ENCODE measurements around the gene P2RX7. TPM values are rescaled to one million over a fixed set of nuclear protein-coding genes. Genes with fewer than 3 reads are reported as not detected.

P2RX7 gene
- total RNA-seq, 1 donor from 2014 or later, result 0.07 TPM

DNA sequence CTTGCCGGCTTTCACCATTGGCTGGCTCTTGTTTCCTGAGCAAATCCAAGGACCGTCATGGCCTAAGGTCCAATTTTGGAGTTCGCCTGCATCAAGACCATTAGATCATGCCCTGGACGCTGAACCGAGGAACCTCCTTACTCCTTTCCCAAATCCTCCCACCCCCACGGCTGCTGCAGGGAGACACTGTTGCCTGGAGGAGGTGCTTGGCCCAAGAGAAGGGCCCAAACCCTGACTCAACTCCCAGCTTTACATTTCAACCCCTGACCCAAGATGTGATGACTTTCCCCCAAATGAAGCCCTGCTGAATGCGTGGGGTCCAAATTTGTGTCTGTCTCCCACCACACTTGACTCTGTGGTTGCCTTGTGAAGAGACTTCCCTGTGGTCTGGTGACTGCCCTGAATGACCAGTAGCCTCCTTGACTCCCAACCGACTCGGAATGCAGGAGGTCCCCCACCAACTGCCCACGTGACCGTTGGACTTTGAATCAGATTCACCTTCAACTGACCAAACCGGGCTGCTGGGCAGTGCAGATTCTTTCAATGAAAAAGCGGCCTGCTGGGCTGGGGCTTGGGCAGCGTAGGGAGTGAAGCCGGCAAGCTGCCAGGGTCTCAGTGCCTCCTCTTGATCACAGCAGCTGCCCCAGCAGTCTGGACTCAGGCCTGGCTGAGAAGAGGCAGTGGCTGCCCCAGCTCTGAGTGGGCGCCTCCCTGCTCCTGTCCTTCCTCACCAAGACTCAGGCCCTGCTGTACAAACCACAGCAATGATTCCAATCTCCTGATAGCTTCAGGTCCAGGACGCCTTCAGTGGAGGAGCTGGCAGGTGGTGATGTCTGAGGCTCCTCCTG lies 46.9 kb upstream of the P2RX7 start:
- H2AFZ ChIP-seq (ENCODE audit: low read depth, low read length), result no peak overlapping the region
- no peak for FAIRE-seq
- H3K4me1 Mint-ChIP-seq (ENCODE audit: low read depth, unreplicated experiment), result no peaks in the 10 kb centered on the region

DNA sequence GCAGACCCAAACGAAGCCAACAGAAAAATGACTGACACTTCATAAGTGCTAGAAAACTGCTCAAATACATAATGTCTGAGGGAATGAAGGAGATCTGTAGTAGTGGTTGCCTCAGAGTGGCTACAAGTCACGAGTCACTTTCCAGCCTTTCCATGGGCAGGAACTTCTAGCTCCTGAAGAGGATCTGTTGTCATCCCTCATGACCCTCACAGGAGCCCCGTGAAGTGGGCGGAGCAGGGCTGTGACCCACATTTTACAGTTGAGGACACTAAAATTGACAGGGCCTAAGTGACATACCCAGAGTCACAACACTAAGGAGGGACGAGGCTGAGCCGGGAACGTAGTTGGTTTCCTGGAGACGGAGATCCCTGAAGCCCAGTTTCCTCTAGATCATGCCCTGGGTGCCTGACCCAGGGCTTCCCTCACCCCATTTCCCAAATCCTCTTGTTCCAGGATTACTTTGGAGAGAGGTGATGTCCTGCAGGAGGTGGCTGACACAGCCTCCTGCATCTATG lies 45.8 kb upstream of the P2RX7 start:
- DNase-seq (ENCODE audit: low read depth) (no peak), FAIRE-seq (no peak)
- TF ChIP-seq EZH2 (IDR thresholded peaks at IDR 0.05; ENCODE audit: insufficient read depth, low read length), result no peak
- TF ChIP-seq, protein P1, sequence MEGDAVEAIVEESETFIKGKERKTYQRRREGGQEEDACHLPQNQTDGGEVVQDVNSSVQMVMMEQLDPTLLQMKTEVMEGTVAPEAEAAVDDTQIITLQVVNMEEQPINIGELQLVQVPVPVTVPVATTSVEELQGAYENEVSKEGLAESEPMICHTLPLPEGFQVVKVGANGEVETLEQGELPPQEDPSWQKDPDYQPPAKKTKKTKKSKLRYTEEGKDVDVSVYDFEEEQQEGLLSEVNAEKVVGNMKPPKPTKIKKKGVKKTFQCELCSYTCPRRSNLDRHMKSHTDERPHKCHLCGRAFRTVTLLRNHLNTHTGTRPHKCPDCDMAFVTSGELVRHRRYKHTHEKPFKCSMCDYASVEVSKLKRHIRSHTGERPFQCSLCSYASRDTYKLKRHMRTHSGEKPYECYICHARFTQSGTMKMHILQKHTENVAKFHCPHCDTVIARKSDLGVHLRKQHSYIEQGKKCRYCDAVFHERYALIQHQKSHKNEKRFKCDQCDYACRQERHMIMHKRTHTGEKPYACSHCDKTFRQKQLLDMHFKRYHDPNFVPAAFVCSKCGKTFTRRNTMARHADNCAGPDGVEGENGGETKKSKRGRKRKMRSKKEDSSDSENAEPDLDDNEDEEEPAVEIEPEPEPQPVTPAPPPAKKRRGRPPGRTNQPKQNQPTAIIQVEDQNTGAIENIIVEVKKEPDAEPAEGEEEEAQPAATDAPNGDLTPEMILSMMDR (IDR thresholded peaks at IDR 0.05; ENCODE audit: insufficient read depth, low read depth, low read length), result no peak
- H3K27me3 Mint-ChIP-seq (ENCODE audit: low read depth, unreplicated experiment), result peaks cover 46% of the 10 kb centered on the region
- H3K27ac Mint-ChIP-seq (ENCODE audit: unreplicated experiment), result no peak overlapping the region
- H3K4me1 ChIP-seq (ENCODE audit: insufficient read depth, low read length), result no peaks in the 10 kb centered on the region
- no peak overlapping the region for H3K4me3 Mint-ChIP-seq (ENCODE audit: unreplicated experiment)
- H3K27me3 ChIP-seq (ENCODE audit: insufficient read depth, low read length), result peaks cover 7% of the 10 kb centered on the region
- no peaks in the 10 kb centered on the region for H3K9me3 ChIP-seq (ENCODE audit: insufficient read depth, low read depth, low read length)
- no peaks in the 10 kb centered on the region for H3K79me2 ChIP-seq (ENCODE audit: insufficient read depth, low read length)
- no peaks in the 10 kb centered on the region for H4K20me1 ChIP-seq (ENCODE audit: insufficient read depth, low read length)
- H2AFZ ChIP-seq (ENCODE audit: low read depth, low read length), result no peak overlapping the region
- no peak overlapping the region for H3K9ac ChIP-seq (ENCODE audit: low read length)
- no peaks in the 10 kb centered on the region for H3K36me3 ChIP-seq (ENCODE audit: insufficient read depth, low read length)
- no peak overlapping the region for H3K27ac ChIP-seq (ENCODE audit: low read depth, low read length)
- no peak overlapping the region for H3K4me2 ChIP-seq (ENCODE audit: low read length)
- H3K4me1 Mint-ChIP-seq (ENCODE audit: low read depth, unreplicated experiment), result no peaks in the 10 kb centered on the region
- no peaks in the 10 kb centered on the region for H3K36me3 Mint-ChIP-seq (ENCODE audit: low read depth, unreplicated experiment)
- peaks cover 2% of the 10 kb centered on the region for H3K9me3 Mint-ChIP-seq (ENCODE audit: unreplicated experiment)
- no peak overlapping the region for H3K4me3 ChIP-seq (ENCODE audit: insufficient read depth, low read depth, low read length)

More for the DNA sequence above, 46.9 kb upstream of the P2RX7 start:
- peaks cover 2% of the 10 kb centered on the region for H3K9me3 Mint-ChIP-seq (ENCODE audit: unreplicated experiment)
- Histone ChIP-seq H3K4me3 (ENCODE audit: insufficient read depth, low read depth, low read length) (no peak overlapping the region), H3K9me3 (ENCODE audit: insufficient read depth, low read depth, low read length) (no peaks in the 10 kb centered on the region), H3K36me3 (ENCODE audit: insufficient read depth, low read length) (no peaks in the 10 kb centered on the region), H3K9ac (ENCODE audit: low read length) (no peak overlapping the region), H3K79me2 (ENCODE audit: insufficient read depth, low read length) (no peaks in the 10 kb centered on the region), H3K4me1 (ENCODE audit: insufficient read depth, low read length) (no peaks in the 10 kb centered on the region), H4K20me1 (ENCODE audit: insufficient read depth, low read length) (no peaks in the 10 kb centered on the region), H3K4me2 (ENCODE audit: low read length) (no peak overlapping the region), H3K27ac (ENCODE audit: low read depth, low read length) (no peak overlapping the region), H3K27me3 (ENCODE audit: insufficient read depth, low read length) (peaks cover 7% of the 10 kb centered on the region)
- no peak overlapping the region for H3K4me3 Mint-ChIP-seq (ENCODE audit: unreplicated experiment)
- TF ChIP-seq, protein P1 (IDR thresholded peaks at IDR 0.05; ENCODE audit: insufficient read depth, low read depth, low read length), result no peak
- TF ChIP-seq EZH2 (IDR thresholded peaks at IDR 0.05; ENCODE audit: insufficient read depth, low read length), result no peak
- H3K27ac Mint-ChIP-seq (ENCODE audit: unreplicated experiment), result no peak overlapping the region
- no peak for DNase-seq (ENCODE audit: low read depth)
- H3K27me3 Mint-ChIP-seq (ENCODE audit: low read depth, unreplicated experiment), result peaks cover 37% of the 10 kb centered on the region
- no peaks in the 10 kb centered on the region for H3K36me3 Mint-ChIP-seq (ENCODE audit: low read depth, unreplicated experiment)
